H9 (cell line): Measurements from ENCODE around the gene TNIP3. TPM values are rescaled to one million over a fixed set of nuclear protein-coding genes. Genes with fewer than 3 reads are reported as not detected.

Experiments used
- DNase-seq: peaks from one replicate; pipeline ENCODE4 v3.0.0-alpha.2; 2017
- H2AFZ ChIP-seq: one replicate; pipeline ENCODE4 v1.6.1; 2013; ENCODE audit warnings: mild to moderate bottlenecking, low read length, control low read depth, moderate library complexity
- H2AK5ac ChIP-seq: 2 replicates; pipeline ENCODE4 v1.6.1; 2013; ENCODE audit warnings: low read length, control low read depth, mixed read lengths; ENCODE audit not compliant: insufficient read length
- H2BK120ac ChIP-seq: one replicate; pipeline ENCODE4 v1.6.1; 2013; ENCODE audit warnings: low read depth, mild to moderate bottlenecking, low read length, control low read depth, inconsistent platforms; ENCODE audit not compliant: poor library complexity, severe bottlenecking
- H2BK12ac ChIP-seq: 2 replicates; pipeline ENCODE4 v1.6.1; 2013; ENCODE audit warnings: low read length, control low read depth, mixed read lengths, low read depth; ENCODE audit not compliant: insufficient read length
- H2BK15ac ChIP-seq: 2 replicates; pipeline ENCODE4 v1.6.1; 2013; ENCODE audit warnings: low read depth, low read length, control low read depth
- H2BK20ac ChIP-seq: one replicate; pipeline ENCODE4 v1.6.1; 2013; ENCODE audit warnings: low read depth, mild to moderate bottlenecking, low read length, control low read depth, inconsistent platforms; ENCODE audit not compliant: poor library complexity, severe bottlenecking
- H2BK5ac ChIP-seq: 2 replicates; pipeline ENCODE4 v1.6.1; 2013; ENCODE audit warnings: low read length, control low read depth, mixed read lengths; ENCODE audit not compliant: insufficient read length
- H3K14ac ChIP-seq: 2 replicates; pipeline ENCODE4 v1.6.1; 2013; ENCODE audit warnings: low read length, control low read depth; ENCODE audit not compliant: insufficient read depth
- H3K18ac ChIP-seq: 2 replicates; pipeline ENCODE4 v1.6.1; 2013; ENCODE audit warnings: low read depth, mild to moderate bottlenecking, mixed read lengths, low read length, control low read depth; ENCODE audit not compliant: insufficient read length
- H3K23ac ChIP-seq: 2 replicates; pipeline ENCODE4 v1.6.1; 2013; ENCODE audit warnings: low read length, control low read depth, mixed read lengths, low read depth; ENCODE audit not compliant: insufficient read length
- H3K23me2 ChIP-seq: 2 replicates; pipeline ENCODE4 v1.6.1; 2013; ENCODE audit warnings: low read depth, mild to moderate bottlenecking, mixed read lengths, low read length, control low read depth; ENCODE audit not compliant: insufficient read length, poor library complexity, severe bottlenecking
- H3K27ac ChIP-seq: 2 replicates; pipeline ENCODE4 v1.5.1; 2013; ENCODE audit warnings: low read length, control low read depth, mixed read lengths, low read depth; ENCODE audit not compliant: insufficient read length
- H3K27me3 ChIP-seq: 2 replicates; pipeline ENCODE4 v1.6.1; 2013; ENCODE audit warnings: low read length, control low read depth, inconsistent platforms; ENCODE audit not compliant: insufficient read depth
- H3K4ac ChIP-seq: 2 replicates; pipeline ENCODE4 v1.6.1; 2013; ENCODE audit warnings: low read depth, mild to moderate bottlenecking, control low read depth, inconsistent platforms, low read length, moderate library complexity
- H3K4me1 ChIP-seq: 2 replicates; pipeline ENCODE4 v1.6.1; 2013; ENCODE audit warnings: low read length, control low read depth, inconsistent platforms; ENCODE audit not compliant: insufficient read depth
- H3K4me2 ChIP-seq: 2 replicates; pipeline ENCODE4 v1.6.1; 2013; ENCODE audit warnings: low read length, control low read depth, mixed read lengths; ENCODE audit not compliant: insufficient read length, insufficient read depth
- H3K56ac ChIP-seq: 2 replicates; pipeline ENCODE4 v1.6.1; 2013; ENCODE audit warnings: low read depth, mild to moderate bottlenecking, mixed read lengths, low read length, control low read depth; ENCODE audit not compliant: insufficient read length
- H3K79me1 ChIP-seq: 2 replicates; pipeline ENCODE4 v1.6.1; 2013; ENCODE audit warnings: low read depth, mild to moderate bottlenecking, moderate library complexity, low read length, control low read depth, inconsistent platforms; ENCODE audit not compliant: insufficient read depth, poor library complexity, severe bottlenecking
- H3K79me2 ChIP-seq: 2 replicates; pipeline ENCODE4 v1.6.1; 2013; ENCODE audit warnings: low read length, control low read depth, inconsistent platforms; ENCODE audit not compliant: insufficient read depth
- H3K9ac ChIP-seq: 2 replicates; pipeline ENCODE4 v1.6.1; 2013; ENCODE audit warnings: low read length, control low read depth, mixed read lengths; ENCODE audit not compliant: insufficient read length; ENCODE audit errors: extremely low read depth
- H3K9me3 ChIP-seq: one replicate; pipeline ENCODE4 v1.6.1; 2013; ENCODE audit warnings: low read depth, low read length, inconsistent platforms; ENCODE audit not compliant: control insufficient read depth
- H3T11ph ChIP-seq: one replicate; pipeline ENCODE4 v1.6.1; 2013; ENCODE audit warnings: mild to moderate bottlenecking, low read length, control low read depth, inconsistent platforms
- H4K20me1 ChIP-seq: one replicate; pipeline ENCODE4 v1.6.1; 2013; ENCODE audit not compliant: control insufficient read depth, insufficient read length, insufficient read depth
- H4K5ac ChIP-seq: 2 replicates; pipeline ENCODE4 v1.6.1; 2013; ENCODE audit warnings: low read depth, mild to moderate bottlenecking, mixed read lengths, low read length, control low read depth; ENCODE audit not compliant: insufficient read length
- H4K8ac ChIP-seq: replicated peaks from 2 replicates; pipeline ENCODE4 v1.6.1; 2013; ENCODE audit warnings: low read length, control low read depth, mixed read lengths, low read depth; ENCODE audit not compliant: insufficient read length
- H4K91ac ChIP-seq: 2 replicates; pipeline ENCODE4 v1.6.1; 2013; ENCODE audit warnings: low read depth, mild to moderate bottlenecking, moderate library complexity, mixed read lengths, low read length, control low read depth; ENCODE audit not compliant: insufficient read length
- H3K27ac Mint-ChIP-seq, 3 experiments: 2 replicates in 2 of 3; 3 replicates in 1 of 3; pipeline ENCODE4 v1.8.0; 2020 to 2021; ENCODE audit warnings: mixed read lengths in 3 of 3, mild to moderate bottlenecking in 1 of 3, moderate library complexity in 1 of 3
- H3K27me3 Mint-ChIP-seq: 2 replicates; pipeline ENCODE4 v1.8.0; 2021; ENCODE audit warnings: low read depth, mild to moderate bottlenecking, moderate library complexity, mixed read lengths
- H3K36me3 Mint-ChIP-seq, 3 experiments: 2 replicates in 2 of 3; 3 replicates in 1 of 3; pipeline ENCODE4 v1.8.0; 2020 to 2021; ENCODE audit warnings: low read depth in 3 of 3, mixed read lengths in 3 of 3; ENCODE audit not compliant: insufficient read depth in 1 of 3
- H3K4me1 Mint-ChIP-seq, 2 experiments: 2 replicates each; pipeline ENCODE4 v1.8.0; 2020; ENCODE audit warnings: mixed read lengths in 2 of 2
- H3K4me3 Mint-ChIP-seq, 2 experiments: 2 replicates in 1 of 2; 3 replicates in 1 of 2; pipeline ENCODE4 v1.8.0; 2020 to 2021; ENCODE audit warnings: mild to moderate bottlenecking in 2 of 2, mixed read lengths in 2 of 2, moderate library complexity in 1 of 2
- H3K9me3 Mint-ChIP-seq, 2 experiments: 2 replicates in 1 of 2; 3 replicates in 1 of 2; pipeline ENCODE4 v1.8.0; 2020; ENCODE audit warnings: mild to moderate bottlenecking in 2 of 2, mixed read lengths in 2 of 2, moderate library complexity in 1 of 2
- WGBS: extraction: QIAGEN DNeasy Blood & Tissue Kit; methylation state at CpG from one replicate; pipeline ENCODE4 v1.1.7; 2013; ENCODE audit warnings: missing lambda C conversion rate, low lambda C conversion rate, mixed read lengths; ENCODE audit not compliant: insufficient read length; ENCODE audit errors: extremely low coverage; 5-methylcytosine and 5-hydroxymethylcytosine counted together
- total RNA-seq: library from RNA; stranded (reverse); gene quantifications from 2 replicates; pipeline ENCODE4 v1.2.1, GENCODE V29; 2021
- TF ChIP-seq, protein P1 (sequence below): fragments of 200-600 bp; sonication (generic); conservative IDR thresholded peaks from 3 replicates; pipeline ENCODE4 v1.8.0; 2021; ENCODE audit warnings: antibody characterized with exemption, mild to moderate bottlenecking

TNIP3 gene
- total RNA-seq, 1 experiment from 2014 or later, result not detected

DNA sequence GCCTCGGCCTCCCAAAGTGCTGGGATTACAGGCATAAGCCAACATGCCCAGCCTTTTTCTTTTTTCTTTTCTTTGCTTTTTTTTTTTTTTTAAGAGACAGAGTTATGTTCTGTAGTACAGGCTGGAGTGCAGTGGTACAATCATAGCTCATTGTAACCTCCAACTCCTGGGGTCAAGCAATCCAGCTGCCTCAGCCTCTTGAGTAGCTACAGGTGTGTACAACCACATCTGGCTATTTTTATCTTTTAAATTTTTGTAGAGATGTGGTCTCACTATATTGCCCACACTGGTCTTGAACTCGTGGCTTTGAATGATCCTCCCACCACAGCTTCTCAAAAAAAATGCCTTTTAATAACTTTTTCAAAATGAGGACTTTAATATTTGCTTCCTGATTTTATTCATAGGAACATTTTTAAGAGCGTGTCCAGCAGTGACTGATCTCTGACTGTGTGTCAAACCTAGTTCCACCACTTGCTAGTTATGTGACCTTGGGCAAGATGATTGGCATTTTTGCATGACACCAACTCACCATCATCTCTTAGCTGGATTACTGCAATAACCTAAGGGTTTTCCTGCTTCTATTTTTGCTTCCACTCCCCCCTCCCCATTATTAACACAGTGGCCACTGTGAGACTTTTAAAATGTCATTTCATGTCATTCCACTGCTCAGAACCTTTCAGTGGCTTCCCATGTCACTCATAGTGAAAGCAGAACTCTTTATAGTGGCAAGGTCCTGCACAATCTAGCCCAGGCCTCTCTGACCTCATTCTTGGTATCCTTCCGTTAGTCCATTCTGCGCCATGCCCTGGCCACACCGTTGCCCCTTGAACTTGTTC lies 4.5 kb upstream of the TNIP3 start:
- Mint-ChIP-seq H3K36me3 (no peaks in the 10 kb centered on the region), H3K27me3 (no peaks in the 10 kb centered on the region), H3K9me3 (no peaks in the 10 kb centered on the region), H3K4me1 (peaks cover 3 to 7% of the 10 kb centered on the region in 2 experiments; a peak in 2 of 4 replicates), H3K27ac (no peak overlapping the region; a peak in 1 of 7 replicates), H3K4me3 (no peak overlapping the region)
- Histone ChIP-seq H3K9ac (no peak overlapping the region), H2BK20ac (no peak overlapping the region), H3K18ac (no peak overlapping the region), H2BK5ac (no peak overlapping the region), H4K8ac (no peak overlapping the region), H3T11ph (no peak overlapping the region), H3K23ac (no peak overlapping the region), H3K14ac (no peak overlapping the region), H2BK120ac (no peak overlapping the region), H4K5ac (no peak overlapping the region), H4K91ac (no peak overlapping the region), H3K79me1 (no peaks in the 10 kb centered on the region), H3K4ac (no peak overlapping the region), H3K23me2 (no peaks in the 10 kb centered on the region), H4K20me1 (no peaks in the 10 kb centered on the region), H3K27ac (no peak overlapping the region), H2BK12ac (no peak overlapping the region), H3K56ac (no peak overlapping the region), H3K9me3 (no peaks in the 10 kb centered on the region), H3K27me3 (no peaks in the 10 kb centered on the region), H3K79me2 (no peaks in the 10 kb centered on the region), H2BK15ac (no peak overlapping the region), H2AK5ac (no peak overlapping the region), H3K4me2 (no peak overlapping the region), H3K4me1 (no peaks in the 10 kb centered on the region), H2AFZ (no peak overlapping the region)
- TF ChIP-seq, protein P1, sequence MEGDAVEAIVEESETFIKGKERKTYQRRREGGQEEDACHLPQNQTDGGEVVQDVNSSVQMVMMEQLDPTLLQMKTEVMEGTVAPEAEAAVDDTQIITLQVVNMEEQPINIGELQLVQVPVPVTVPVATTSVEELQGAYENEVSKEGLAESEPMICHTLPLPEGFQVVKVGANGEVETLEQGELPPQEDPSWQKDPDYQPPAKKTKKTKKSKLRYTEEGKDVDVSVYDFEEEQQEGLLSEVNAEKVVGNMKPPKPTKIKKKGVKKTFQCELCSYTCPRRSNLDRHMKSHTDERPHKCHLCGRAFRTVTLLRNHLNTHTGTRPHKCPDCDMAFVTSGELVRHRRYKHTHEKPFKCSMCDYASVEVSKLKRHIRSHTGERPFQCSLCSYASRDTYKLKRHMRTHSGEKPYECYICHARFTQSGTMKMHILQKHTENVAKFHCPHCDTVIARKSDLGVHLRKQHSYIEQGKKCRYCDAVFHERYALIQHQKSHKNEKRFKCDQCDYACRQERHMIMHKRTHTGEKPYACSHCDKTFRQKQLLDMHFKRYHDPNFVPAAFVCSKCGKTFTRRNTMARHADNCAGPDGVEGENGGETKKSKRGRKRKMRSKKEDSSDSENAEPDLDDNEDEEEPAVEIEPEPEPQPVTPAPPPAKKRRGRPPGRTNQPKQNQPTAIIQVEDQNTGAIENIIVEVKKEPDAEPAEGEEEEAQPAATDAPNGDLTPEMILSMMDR, result no peak
- no peak for DNase-seq
- WGBS, result no CpG with 5 or more reads among the region's 6 CpGs
